ENCODE measurements around the gene ADD1. TPM values are rescaled to one million over a fixed set of nuclear protein-coding genes. Genes with fewer than 3 reads are reported as not detected.

ADD1 gene
- total and polyA plus RNA-seq, 4 donors = 62.2 to 142 (median 83.4) TPM

- WGBS = 95% methylated on average over 41 of the region's 41 CpGs
- peaks cover 0 to 19% (median 11%) of the 10 kb centered on the region in 4 donors for H3K4me1 ChIP-seq (ENCODE audit: control insufficient read depth in 4 of 4, insufficient read depth in 4 of 4, low read length in 3 of 4)
- no peak for TF ChIP-seq YY1 (IDR thresholded peaks at IDR 0.05)
- TF ChIP-seq RAD21 (IDR thresholded peaks at IDR 0.05) = no peak
- TF ChIP-seq HNF4G (IDR thresholded peaks at IDR 0.05) = no peak
- TF ChIP-seq NR2F2 (IDR thresholded peaks at IDR 0.05) = no peak
- TF ChIP-seq SP1 (IDR thresholded peaks at IDR 0.05) = no peak
- TF ChIP-seq, protein P1, sequence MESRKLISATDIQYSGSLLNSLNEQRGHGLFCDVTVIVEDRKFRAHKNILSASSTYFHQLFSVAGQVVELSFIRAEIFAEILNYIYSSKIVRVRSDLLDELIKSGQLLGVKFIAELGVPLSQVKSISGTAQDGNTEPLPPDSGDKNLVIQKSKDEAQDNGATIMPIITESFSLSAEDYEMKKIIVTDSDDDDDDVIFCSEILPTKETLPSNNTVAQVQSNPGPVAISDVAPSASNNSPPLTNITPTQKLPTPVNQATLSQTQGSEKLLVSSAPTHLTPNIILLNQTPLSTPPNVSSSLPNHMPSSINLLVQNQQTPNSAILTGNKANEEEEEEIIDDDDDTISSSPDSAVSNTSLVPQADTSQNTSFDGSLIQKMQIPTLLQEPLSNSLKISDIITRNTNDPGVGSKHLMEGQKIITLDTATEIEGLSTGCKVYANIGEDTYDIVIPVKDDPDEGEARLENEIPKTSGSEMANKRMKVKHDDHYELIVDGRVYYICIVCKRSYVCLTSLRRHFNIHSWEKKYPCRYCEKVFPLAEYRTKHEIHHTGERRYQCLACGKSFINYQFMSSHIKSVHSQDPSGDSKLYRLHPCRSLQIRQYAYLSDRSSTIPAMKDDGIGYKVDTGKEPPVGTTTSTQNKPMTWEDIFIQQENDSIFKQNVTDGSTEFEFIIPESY (IDR thresholded peaks at IDR 0.05) = no peak
- TF ChIP-seq ATF3 (IDR thresholded peaks at IDR 0.05) = no peak
- no peak for TF ChIP-seq EGR1 (IDR thresholded peaks at IDR 0.05; ENCODE audit: low read depth in 2 of 2)
- TF ChIP-seq HNF4A (conservative IDR thresholded peaks at IDR 0.05) = no peak
- TF ChIP-seq, protein P2, sequence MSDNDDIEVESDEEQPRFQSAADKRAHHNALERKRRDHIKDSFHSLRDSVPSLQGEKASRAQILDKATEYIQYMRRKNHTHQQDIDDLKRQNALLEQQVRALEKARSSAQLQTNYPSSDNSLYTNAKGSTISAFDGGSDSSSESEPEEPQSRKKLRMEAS (IDR thresholded peaks at IDR 0.05) = no peak
- no peak for TF ChIP-seq JUND (IDR thresholded peaks at IDR 0.05)
- TF ChIP-seq FOXA1 (IDR thresholded peaks at IDR 0.05) = no peak
- TF ChIP-seq TAF1 (conservative IDR thresholded peaks at IDR 0.05) = no peak
- no peak for TF ChIP-seq RXRA (IDR thresholded peaks at IDR 0.05)
- H3K27me3 ChIP-seq (ENCODE audit: control insufficient read depth in 4 of 4, insufficient read depth in 4 of 4, low read length in 3 of 4) = no peaks in the 10 kb centered on the region
- H3K4me3 ChIP-seq (ENCODE audit: low read depth in 1 of 3, low read length in 3 of 3) = no peak overlapping the region
- peaks cover 14 to 38% (median 24%) of the 10 kb centered on the region in 4 donors for H3K36me3 ChIP-seq (ENCODE audit: control insufficient read depth in 4 of 4, insufficient read depth in 3 of 4, low read depth in 1 of 4, low read length in 3 of 4)
- H3K27ac ChIP-seq (ENCODE audit: low read depth in 1 of 2, low read length in 2 of 2) = no peak overlapping the region
- H3K9ac ChIP-seq (ENCODE audit: low read depth in 1 of 2, low read length in 2 of 2) = no peak overlapping the region
- H3K9me3 ChIP-seq (ENCODE audit: control insufficient read depth in 4 of 4, low read length in 3 of 4) = no peaks in the 10 kb centered on the region
- no peak for DNase-seq (ENCODE audit: low spot score)
Observed at GRCh38 chr4:2925931-2926860, 82.6 kb downstream of the ADD1 start.

DNA sequence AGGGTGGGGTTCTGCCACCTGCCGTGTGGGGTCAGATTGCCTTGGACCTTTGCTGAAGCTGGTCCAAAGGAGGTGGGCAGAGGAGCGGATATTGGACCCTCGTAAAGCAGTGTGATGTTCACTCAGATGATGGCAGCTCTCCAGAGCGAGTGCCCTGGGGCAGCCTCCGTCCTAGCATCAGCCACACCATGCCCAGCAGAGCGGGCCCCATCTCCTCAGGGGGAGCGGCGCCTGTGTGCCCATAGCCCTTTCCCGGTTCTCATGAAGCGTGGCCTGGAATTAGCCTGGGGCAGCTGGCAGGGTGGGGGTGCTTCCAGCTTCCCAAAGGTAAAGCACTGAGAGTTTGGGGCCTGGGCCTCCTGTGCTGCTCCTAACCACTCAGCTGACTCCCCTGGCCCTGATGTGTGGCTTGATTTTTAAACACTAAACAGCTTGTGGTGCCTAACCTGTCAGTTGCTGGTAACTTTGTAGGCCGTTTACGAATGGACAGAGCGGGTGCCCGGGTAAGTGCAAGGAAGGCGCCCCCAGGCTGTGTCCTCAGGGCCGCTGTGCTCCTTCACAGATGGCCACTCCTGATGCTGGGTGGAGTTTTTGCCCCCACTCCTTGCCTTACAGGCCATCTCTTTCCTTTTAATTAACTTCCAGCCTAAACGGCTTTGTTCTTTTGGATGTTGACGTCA lies 83.5 kb downstream of the ADD1 start:
- TF ChIP-seq, protein P1 (IDR thresholded peaks at IDR 0.05) = no peak
- TF ChIP-seq SP1 (IDR thresholded peaks at IDR 0.05) (no peak), RAD21 (IDR thresholded peaks at IDR 0.05) (no peak), NR2F2 (IDR thresholded peaks at IDR 0.05) (no peak), FOXA2 (IDR thresholded peaks at IDR 0.05) (no peak), RXRA (IDR thresholded peaks at IDR 0.05) (no peak), HNF4A (conservative IDR thresholded peaks at IDR 0.05) (no peak), YY1 (IDR thresholded peaks at IDR 0.05) (no peak), CTCF (IDR thresholded peaks at IDR 0.05; ENCODE audit: low read depth, low read length, missing input control) (no peak), EGR1 (IDR thresholded peaks at IDR 0.05; ENCODE audit: low read depth in 2 of 2) (no peak), ATF3 (IDR thresholded peaks at IDR 0.05) (no peak), HNF4G (IDR thresholded peaks at IDR 0.05) (no peak)
- Histone ChIP-seq H3K36me3 (ENCODE audit: control insufficient read depth in 4 of 4, insufficient read depth in 3 of 4, low read depth in 1 of 4, low read length in 3 of 4) (peaks cover 14 to 38% (median 24%) of the 10 kb centered on the region in 4 donors), H3K27me3 (ENCODE audit: control insufficient read depth in 4 of 4, insufficient read depth in 4 of 4, low read length in 3 of 4) (no peaks in the 10 kb centered on the region), H3K9me3 (ENCODE audit: control insufficient read depth in 4 of 4, low read length in 3 of 4) (no peaks in the 10 kb centered on the region), H3K4me1 (ENCODE audit: control insufficient read depth in 4 of 4, insufficient read depth in 4 of 4, low read length in 3 of 4) (peaks cover 0 to 19% (median 11%) of the 10 kb centered on the region in 4 donors), H3K27ac (ENCODE audit: low read depth in 1 of 2, low read length in 2 of 2) (no peak overlapping the region), H3K4me3 (ENCODE audit: low read depth in 1 of 3, low read length in 3 of 3) (no peak overlapping the region), H3K9ac (ENCODE audit: low read depth in 1 of 2, low read length in 2 of 2) (no peak overlapping the region)
- DNase-seq (ENCODE audit: low spot score) = no peak
- 97% methylated on average over 18 of the region's 18 CpGs for WGBS
